IMR-90 (cell line): Measurements from ENCODE around the gene VPS52. TPM values are rescaled to one million over a fixed set of nuclear protein-coding genes. Genes with fewer than 3 reads are reported as not detected.

Experiments used
- ATAC-seq: fragments of 200-7000 bp; cut with Tn5 transposase; 2 replicates; pipeline ENCODE4 v1.9.1; 2020; ENCODE audit warnings: low read depth, mild to moderate bottlenecking, moderate library complexity
- BruUV-seq: library from RNA; stranded (reverse); fragments of 400-500 nt; replicated peaks from 2 replicates; lab custom pipeline; 2021; lab: Mats Ljungman, UMichigan
- CTCF ChIA-PET: fragments of 300-600 bp; formaldehyde crosslinking; extraction: SDS; loops from one replicate; lab custom pipeline; 2021; ENCODE audit warnings: antibody characterized with exemption; lab: Yijun Ruan, JAX
- POLR2A ChIA-PET: fragments of 300-600 bp; sonication (Branson Sonifier 250); formaldehyde crosslinking; loops from one replicate; lab custom pipeline; 2022; ENCODE audit warnings: antibody characterized with exemption; ENCODE audit not compliant: unreplicated experiment; lab: Charles Lee
- DNase-seq: peaks from one replicate; pipeline ENCODE4 v3.0.0; 2013
- H2AFZ ChIP-seq: replicated peaks from 2 replicates; pipeline ENCODE3; 2013; ENCODE audit warnings: low read length, mild to moderate bottlenecking; ENCODE audit not compliant: poor library complexity
- H2AK5ac ChIP-seq: 2 replicates; pipeline ENCODE4 v1.6.1; 2013; ENCODE audit warnings: low read depth, low read length, inconsistent platforms
- H2AK9ac ChIP-seq: replicated peaks from 2 replicates; pipeline ENCODE3; 2013; ENCODE audit warnings: mild to moderate bottlenecking, low read depth, low read length, moderate library complexity; ENCODE audit not compliant: poor library complexity
- H2BK120ac ChIP-seq: 2 replicates; pipeline ENCODE4 v1.6.1; 2013; ENCODE audit warnings: low read depth, low read length, inconsistent platforms
- H2BK15ac ChIP-seq: 3 replicates; pipeline ENCODE4 v1.6.1; 2013; ENCODE audit warnings: low read depth, low read length, inconsistent platforms
- H2BK20ac ChIP-seq: 2 replicates; pipeline ENCODE4 v1.6.1; 2013; ENCODE audit warnings: low read depth, mild to moderate bottlenecking, inconsistent platforms, low read length, moderate library complexity
- H2BK5ac ChIP-seq: 2 replicates; pipeline ENCODE4 v1.6.1; 2013; ENCODE audit warnings: mild to moderate bottlenecking, low read depth, low read length, inconsistent platforms; ENCODE audit not compliant: poor library complexity, severe bottlenecking
- H3K14ac ChIP-seq: replicated peaks from 2 replicates; pipeline ENCODE4 v1.6.1; 2013; ENCODE audit warnings: low read depth, low read length, inconsistent platforms
- H3K18ac ChIP-seq: 2 replicates; pipeline ENCODE4 v1.6.1; 2013; ENCODE audit warnings: low read depth, low read length, control low read depth
- H3K23ac ChIP-seq: 2 replicates; pipeline ENCODE4 v1.6.1; 2013; ENCODE audit warnings: low read depth, low read length, inconsistent platforms
- H3K27ac ChIP-seq: 2 replicates; pipeline ENCODE4 v1.5.1; 2013; ENCODE audit warnings: mild to moderate bottlenecking, control low read depth, low read length; ENCODE audit not compliant: insufficient read depth
- H3K27me3 ChIP-seq: 2 replicates; pipeline ENCODE4 v1.6.1; 2013; ENCODE audit warnings: low read length; ENCODE audit not compliant: control insufficient read depth, insufficient read depth
- H3K36me3 ChIP-seq: 2 replicates; pipeline ENCODE4 v1.6.1; 2013; ENCODE audit warnings: low read length, mixed read lengths; ENCODE audit not compliant: control insufficient read depth, insufficient read depth
- H3K4ac ChIP-seq: 2 replicates; pipeline ENCODE4 v1.6.1; 2013; ENCODE audit warnings: low read depth, low read length, inconsistent platforms
- H3K4me1 ChIP-seq: 2 replicates; pipeline ENCODE4 v1.6.1; 2013; ENCODE audit warnings: low read length, mixed read lengths; ENCODE audit not compliant: control insufficient read depth, insufficient read depth
- H3K4me2 ChIP-seq: 2 replicates; pipeline ENCODE4 v1.6.1; 2013; ENCODE audit warnings: low read depth, mild to moderate bottlenecking, control low read depth, low read length, moderate library complexity
- H3K4me3 ChIP-seq: 2 replicates; pipeline ENCODE4 v1.5.1; 2013; ENCODE audit warnings: low read depth, mild to moderate bottlenecking, control low read depth, low read length, moderate library complexity; ENCODE audit not compliant: insufficient read depth
- H3K56ac ChIP-seq: 2 replicates; pipeline ENCODE4 v1.6.1; 2013; ENCODE audit warnings: low read length, inconsistent platforms; ENCODE audit not compliant: insufficient read depth; ENCODE audit errors: extremely low read depth
- H3K79me1 ChIP-seq, 2 experiments: 2 replicates each; pipeline ENCODE4 v1.6.1; 2013; ENCODE audit warnings: low read length in 2 of 2, inconsistent platforms in 1 of 2, low read depth in 1 of 2
- H3K9ac ChIP-seq: 2 replicates; pipeline ENCODE4 v1.6.1; 2013; ENCODE audit warnings: low read depth, low read length, control low read depth
- H3K9me1 ChIP-seq: 2 replicates; pipeline ENCODE4 v1.6.1; 2013; ENCODE audit warnings: low read length, inconsistent platforms; ENCODE audit not compliant: insufficient read depth
- H3K9me3 ChIP-seq: 2 replicates; pipeline ENCODE4 v1.6.1; 2013; ENCODE audit warnings: low read length; ENCODE audit not compliant: control insufficient read depth, insufficient read depth
- H4K20me1 ChIP-seq: 2 replicates; pipeline ENCODE4 v1.6.1; 2013; ENCODE audit warnings: low read length, inconsistent platforms; ENCODE audit not compliant: insufficient read depth
- H4K5ac ChIP-seq: 2 replicates; pipeline ENCODE4 v1.6.1; 2013; ENCODE audit warnings: mild to moderate bottlenecking, low read depth, low read length, control low read depth
- H4K8ac ChIP-seq, 2 experiments: 2 replicates each; pipeline ENCODE4 v1.6.1; 2013; ENCODE audit warnings: low read depth in 2 of 2, low read length in 2 of 2, control low read depth in 1 of 2, inconsistent platforms in 1 of 2
- H4K91ac ChIP-seq: 2 replicates; pipeline ENCODE4 v1.6.1; 2013; ENCODE audit warnings: low read depth, low read length, inconsistent platforms; ENCODE audit not compliant: insufficient read depth
- MAZ ChIP-seq: IDR thresholded peaks from 2 replicates; pipeline ENCODE4 v1.6.1; 2012; ENCODE audit warnings: low read depth, mild to moderate bottlenecking, low read length, improper control_type of control experiment, moderate library complexity, borderline replicate concordance
- POLR2A ChIP-seq: IDR thresholded peaks from 2 replicates; pipeline ENCODE4 v1.6.1; 2012; ENCODE audit warnings: mild to moderate bottlenecking, low read depth, low read length
- RCOR1 ChIP-seq: IDR thresholded peaks from 2 replicates; pipeline ENCODE4 v1.6.1; 2012; ENCODE audit warnings: mild to moderate bottlenecking, low read length, improper control_type of control experiment; ENCODE audit not compliant: insufficient replicate concordance
- SMC3 ChIP-seq: fragments of 150-350 bp; IDR thresholded peaks from 2 replicates; pipeline ENCODE4 v1.6.1; 2016; ENCODE audit warnings: low read depth, mild to moderate bottlenecking, antibody characterized with exemption, low read length, moderate library complexity
- USF2 ChIP-seq: fragments of 150-350 bp; IDR thresholded peaks from 2 replicates; pipeline ENCODE4 v1.6.1; 2017; ENCODE audit warnings: mild to moderate bottlenecking, antibody characterized with exemption, low read length, low read depth
- WGBS, 2 experiments: methylation state at CpG; one replicate each; pipeline versions ENCODE4 v1.1.5 to v1.1.7; 2013; ENCODE audit warnings: missing lambda C conversion rate in 2 of 2; ENCODE audit not compliant: insufficient read length in 1 of 2; ENCODE audit errors: extremely low coverage in 2 of 2; 5-methylcytosine and 5-hydroxymethylcytosine counted together
- dilution Hi-C: fragments of 300-500 bp; cut with HindIII; formaldehyde crosslinking; loops from one replicate; pipeline ENCODE4 v1.14.3; 2018; ENCODE audit warnings: low sequenced_read_pairs; ENCODE audit not compliant: unreplicated experiment
- in situ Hi-C: fragments of 300-500 bp; cut with MboI; formaldehyde crosslinking; loops from 3 replicates; pipeline ENCODE4 v1.14.3; 2019; ENCODE audit warnings: low sequenced_read_pairs, inconsistent platforms, mixed read lengths
- intact Hi-C: fragments of 100-400 bp; cut with micrococcal nuclease; formaldehyde crosslinking; loops from 2 replicates; pipeline ENCODE4 v1.10.0; 2022
- polyA plus RNA-seq, 3 experiments: library from polyadenylated mRNA; depleted of rRNA; stranded (reverse); fragments of >200 nt; gene quantifications; 2 replicates each; pipeline ENCODE4 v1.2.3, GENCODE V29; 2012; ENCODE audit warnings: low replicate concordance in 1 of 3
- total RNA-seq: library from RNA; depleted of rRNA; stranded (reverse); fragments of >200 nt; gene quantifications from 2 replicates; pipeline ENCODE4 v1.2.3, GENCODE V29; 2012

VPS52 gene
- total and polyA plus RNA-seq, 2 of the 4 experiments (the other 2 are of a cell fraction), result 29.8 to 54.6 TPM

GRCh38 chr6:33314515-33314942, 42.9 kb upstream of the VPS52 start:
- H3K14ac ChIP-seq, result peak overlapping the region; percentile 93
- peak overlapping the region; percentile 96 for H2AFZ ChIP-seq
- intact Hi-C loops, result loop anchor here (5.0 kb wide), 1 partner anchor 103 kb away; the partner anchor contains the start of gene CUTA
- peak overlapping the region; percentile 53; the same call in 2 of the 3 replicates for H2BK15ac ChIP-seq
- peak overlapping the region; percentile 15 for H3K18ac ChIP-seq
- peak overlapping the region; percentile 98 for H3K4ac ChIP-seq
- TF ChIP-seq MAZ, result peak; percentile 26; the same call in 1 of the 2 replicates
- TF ChIP-seq POLR2A, result no peak
- TF ChIP-seq SMC3, result no peak
- TF ChIP-seq USF2, result 0 out of 2 replicates have a peak, but pooled peaks have one; percentile 26
- TF ChIP-seq RCOR1, result no peak
- H3K9me3 ChIP-seq, result no peaks in the 10 kb centered on the region
- H2BK120ac ChIP-seq, result peak overlapping the region; percentile 86
- CTCF ChIA-PET, result no interaction called here
- peak overlapping the region; percentile 97 for H3K27ac ChIP-seq
- in situ Hi-C loops, result no loop called here
- dilution Hi-C loops, result no loop called here
- peaks cover 20% of the 10 kb centered on the region for H3K4me1 ChIP-seq
- H4K91ac ChIP-seq, result peak overlapping the region; percentile 92
- peak overlapping the region; percentile 95 for H2BK5ac ChIP-seq
- peak overlapping the region; percentile 64 for H3K4me3 ChIP-seq
- H4K20me1 ChIP-seq, result peaks cover 17% of the 10 kb centered on the region
- H3K56ac ChIP-seq, result peak overlapping the region; percentile 94
- peaks cover 13% of the 10 kb centered on the region for H3K36me3 ChIP-seq
- peak overlapping the region; percentile 98 for H2AK5ac ChIP-seq
- DNase-seq (peak; percentile 86), ATAC-seq (peak; percentile 4)
- peaks cover 12% of the 10 kb centered on the region for H3K9me1 ChIP-seq
- peak overlapping the region; percentile 96 for H3K9ac ChIP-seq
- H2BK20ac ChIP-seq, result peak overlapping the region; percentile 68
- WGBS, 2 experiments, result no CpG with 5 or more reads among the region's 10 CpGs
- H4K8ac ChIP-seq, result peak overlapping the region; percentile 79 to 96
- H3K4me2 ChIP-seq, result peak overlapping the region; percentile 78
- peak overlapping the region; percentile 94 for H3K23ac ChIP-seq
- peaks cover 29 to 80% of the 10 kb centered on the region in 2 experiments; a peak in 3 of 4 replicates for H3K79me1 ChIP-seq
- H3K27me3 ChIP-seq, result no peaks in the 10 kb centered on the region
- H2AK9ac ChIP-seq, result peak overlapping the region; percentile 99
- H4K5ac ChIP-seq, result peak overlapping the region; percentile 36
- BruUV-seq, result no TSS peak
- POLR2A ChIA-PET, result no interaction called here
